ENCODE measurements around the gene XRN1. TPM values are rescaled to one million over a fixed set of nuclear protein-coding genes. Genes with fewer than 3 reads are reported as not detected.

XRN1 gene
- total and polyA plus RNA-seq, 2 donors from 2014 or later, result 2.8 to 45.6 TPM

DNA sequence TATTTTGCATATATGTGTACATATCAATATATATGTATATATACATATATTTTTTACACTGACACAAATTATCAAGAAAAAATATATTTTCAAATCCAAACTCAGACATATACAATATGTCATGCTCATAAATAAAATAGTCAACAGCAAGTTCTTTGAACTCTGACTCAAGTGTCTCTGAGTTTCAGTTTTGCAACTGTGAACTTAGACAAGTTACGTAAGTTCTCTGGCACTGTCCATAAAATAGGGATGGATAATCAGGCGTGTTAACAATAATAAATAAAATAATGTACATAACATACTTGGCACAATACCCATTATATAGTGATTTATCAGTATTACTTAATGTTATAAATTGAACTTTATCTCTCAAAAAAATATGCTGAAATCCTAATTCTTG, 12.1 kb upstream of the XRN1 start:
- no peak overlapping the region for H3K9ac ChIP-seq (ENCODE audit: low read length in 3 of 3)
- FAIRE-seq (no peak), DNase-seq (no peak)
- no peak for TF ChIP-seq CTCF (IDR thresholded peaks at IDR 0.05; ENCODE audit: borderline replicate concordance, extremely low read depth, insufficient read depth)
- H3K27ac ChIP-seq (ENCODE audit: low read depth in 2 of 2, low read length in 2 of 2), result no peak overlapping the region
- H3K27me3 ChIP-seq (ENCODE audit: control insufficient read depth, insufficient read depth, low read length), result no peaks in the 10 kb centered on the region
- no peaks in the 10 kb centered on the region for H3K9me3 ChIP-seq (ENCODE audit: control insufficient read depth in 2 of 3, insufficient read depth in 1 of 3, low read length in 3 of 3)
- H3K4me1 ChIP-seq (ENCODE audit: control insufficient read depth in 2 of 3, insufficient read depth in 2 of 3, low read depth in 1 of 3, low read length in 3 of 3), result no peaks in the 10 kb centered on the region
- H3K36me3 ChIP-seq (ENCODE audit: control insufficient read depth in 2 of 3, insufficient read depth in 3 of 3, low read length in 3 of 3), result peaks cover 2 to 4% (median 3%) of the 10 kb centered on the region in 3 donors
- H3K4me3 ChIP-seq (ENCODE audit: low read length in 3 of 3), result no peak overlapping the region
- intact Hi-C loops (cut with DNase I), result no loop called here

- Histone ChIP-seq H3K9me3 (ENCODE audit: control insufficient read depth in 2 of 3, insufficient read depth in 1 of 3, low read length in 3 of 3) (no peaks in the 10 kb centered on the region), H3K4me1 (ENCODE audit: control insufficient read depth in 2 of 3, insufficient read depth in 2 of 3, low read depth in 1 of 3, low read length in 3 of 3) (no peaks in the 10 kb centered on the region), H3K36me3 (ENCODE audit: control insufficient read depth in 2 of 3, insufficient read depth in 3 of 3, low read length in 3 of 3) (peaks cover 2 to 4% (median 3%) of the 10 kb centered on the region in 3 donors), H3K9ac (ENCODE audit: low read length in 3 of 3) (no peak overlapping the region), H3K27ac (ENCODE audit: low read depth in 2 of 2, low read length in 2 of 2) (no peak overlapping the region), H3K4me3 (ENCODE audit: low read length in 3 of 3) (no peak overlapping the region), H3K27me3 (ENCODE audit: control insufficient read depth, insufficient read depth, low read length) (no peaks in the 10 kb centered on the region)
- intact Hi-C loops (cut with DNase I), result no loop called here
- no peak for DNase-seq
- FAIRE-seq, result no peak
- no peak for TF ChIP-seq CTCF (IDR thresholded peaks at IDR 0.05; ENCODE audit: borderline replicate concordance, extremely low read depth, insufficient read depth)
Measured at GRCh38 chr3:142459096-142459495, 11.3 kb upstream of the XRN1 start.

DNA sequence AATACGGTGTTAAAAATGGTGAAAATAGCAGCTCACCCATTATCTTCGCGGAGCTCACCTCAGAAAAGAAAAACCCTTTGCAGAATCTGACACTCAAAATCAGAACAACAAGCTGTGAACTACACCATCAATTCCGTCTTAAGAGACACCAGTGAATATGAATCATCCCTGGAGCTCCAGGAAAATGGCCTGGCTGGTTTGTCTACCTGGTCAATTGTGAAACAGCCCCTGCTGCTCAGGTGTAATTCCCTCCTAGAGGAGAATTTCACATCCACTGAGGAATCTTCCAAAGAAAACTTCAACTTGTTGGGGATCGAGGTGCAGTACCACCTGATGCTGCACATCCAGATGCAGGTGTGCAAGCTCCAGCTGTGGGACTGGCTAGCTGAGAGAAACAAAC, 3.0 kb upstream of the XRN1 start:
- Histone ChIP-seq H3K27ac (ENCODE audit: low read depth in 2 of 2, low read length in 2 of 2) (no peak overlapping the region), H3K4me3 (ENCODE audit: low read length in 3 of 3) (no peak overlapping the region), H3K36me3 (ENCODE audit: control insufficient read depth in 2 of 3, insufficient read depth in 3 of 3, low read length in 3 of 3) (peaks cover 0 to 6% (median 3%) of the 10 kb centered on the region in 3 donors), H3K9me3 (ENCODE audit: control insufficient read depth in 2 of 3, insufficient read depth in 1 of 3, low read length in 3 of 3) (no peaks in the 10 kb centered on the region), H3K4me1 (ENCODE audit: control insufficient read depth in 2 of 3, insufficient read depth in 2 of 3, low read depth in 1 of 3, low read length in 3 of 3) (peaks cover 0 to 7% (median under 1%) of the 10 kb centered on the region in 3 donors), H3K9ac (ENCODE audit: low read length in 3 of 3) (no peak overlapping the region), H3K27me3 (ENCODE audit: control insufficient read depth, insufficient read depth, low read length) (no peaks in the 10 kb centered on the region)
- DNase-seq (no peak), FAIRE-seq (no peak)
- TF ChIP-seq CTCF (IDR thresholded peaks at IDR 0.05; ENCODE audit: borderline replicate concordance, extremely low read depth, insufficient read depth), result no peak
- intact Hi-C loops (cut with DNase I), result no loop called here

GRCh38 chr3:142450189-142450588, 2.4 kb upstream of the XRN1 start:
- DNase-seq, result no peak
- Histone ChIP-seq H3K9me3 (ENCODE audit: control insufficient read depth in 2 of 3, insufficient read depth in 1 of 3, low read length in 3 of 3) (no peaks in the 10 kb centered on the region), H3K27ac (ENCODE audit: low read depth in 2 of 2, low read length in 2 of 2) (no peak overlapping the region), H3K4me1 (ENCODE audit: control insufficient read depth in 2 of 3, insufficient read depth in 2 of 3, low read depth in 1 of 3, low read length in 3 of 3) (peaks cover 0 to 14% (median 3%) of the 10 kb centered on the region in 3 donors), H3K27me3 (ENCODE audit: control insufficient read depth, insufficient read depth, low read length) (no peaks in the 10 kb centered on the region), H3K9ac (ENCODE audit: low read length in 3 of 3) (no peak overlapping the region), H3K36me3 (ENCODE audit: control insufficient read depth in 2 of 3, insufficient read depth in 3 of 3, low read length in 3 of 3) (peaks cover 0 to 6% (median 3%) of the 10 kb centered on the region in 3 donors), H3K4me3 (ENCODE audit: low read length in 3 of 3) (no peak overlapping the region)
- FAIRE-seq, result no peak
- TF ChIP-seq CTCF (IDR thresholded peaks at IDR 0.05; ENCODE audit: borderline replicate concordance, extremely low read depth, insufficient read depth), result no peak
- intact Hi-C loops (cut with DNase I), result no loop called here
